SK-N-SH (cell line): ENCODE results near the gene MILR1. TPM values are rescaled to one million over a fixed set of nuclear protein-coding genes. Genes with fewer than 3 reads are reported as not detected.
A peak's percentile ranks its signal among the peaks of the same experiment; 100 is the strongest.

ENCODE experiments used
- CTCF ChIA-PET: fragments of 300-600, 350-600 bp; formaldehyde crosslinking; extraction: SDS; loops from one replicate; lab custom pipeline; 2021; lab: Yijun Ruan, JAX
- POLR2A ChIA-PET: fragments of 350-600 bp; sonication (Branson Sonifier 250); formaldehyde crosslinking; extraction: SDS; loops from one replicate; lab custom pipeline; 2020; ENCODE audit warnings: antibody characterized with exemption, inconsistent platforms; lab: Yijun Ruan, JAX
- DNase-seq: peaks from one replicate; pipeline ENCODE4 v3.0.0; 2012
- H2AFZ ChIP-seq: fragments of 200-600 bp; sonication (generic); 2 replicates; pipeline ENCODE4 v1.8.1; 2016; ENCODE audit warnings: antibody characterized with exemption, mild to moderate bottlenecking, low read depth
- H3F3A ChIP-seq: fragments of 200-600 bp; sonication (generic); replicated peaks from 2 replicates; pipeline ENCODE3; 2016; ENCODE audit warnings: antibody characterized with exemption, mild to moderate bottlenecking; ENCODE audit not compliant: insufficient read depth
- H3K27ac ChIP-seq, 2 experiments: fragments of 200-500 bp in 1 of 2; fragments of 200-600 bp in 1 of 2; sonication (Bioruptor generic) in 1 of 2; sonication (generic), shearing (Covaris generic) in 1 of 2; 2 replicates each; pipeline versions ENCODE4 v1.5.1 to v1.6.1; 2014 to 2016; ENCODE audit warnings: low read depth in 2 of 2, inconsistent platforms in 1 of 2, low read length in 1 of 2, mild to moderate bottlenecking in 1 of 2, mixed read lengths in 1 of 2
- H3K27me3 ChIP-seq: fragments of 200-600 bp; sonication (generic), shearing (Covaris generic); 2 replicates; pipeline ENCODE4 v1.6.1; 2016; ENCODE audit warnings: mixed run types; ENCODE audit not compliant: insufficient read depth
- H3K36me3 ChIP-seq, 2 experiments: fragments of 200-500 bp in 1 of 2; fragments of 200-600 bp in 1 of 2; sonication (Bioruptor generic) in 1 of 2; sonication (generic) in 1 of 2; replicated peaks in 1 of 2; 2 replicates each; pipeline versions ENCODE3 to v1.5.1; 2014 to 2016; ENCODE audit warnings: low read length in 1 of 2, mild to moderate bottlenecking in 1 of 2; ENCODE audit not compliant: insufficient read depth in 2 of 2, control insufficient read depth in 1 of 2
- H3K4me1 ChIP-seq, 2 experiments: fragments of 200-500 bp in 1 of 2; fragments of 200-600 bp in 1 of 2; sonication (Bioruptor generic) in 1 of 2; sonication (generic), shearing (Covaris generic) in 1 of 2; 2 replicates each; pipeline versions ENCODE4 v1.5.1 to v1.6.1; 2014 to 2016; ENCODE audit warnings: low read depth in 1 of 2, low read length in 1 of 2, mixed run types in 1 of 2; ENCODE audit not compliant: insufficient read depth in 2 of 2, control insufficient read depth in 1 of 2
- H3K4me2 ChIP-seq: fragments of 200-600 bp; sonication (generic), shearing (Covaris generic); 2 replicates; pipeline ENCODE4 v1.6.1; 2017; ENCODE audit warnings: mixed run types
- H3K4me3 ChIP-seq, 2 experiments: fragments of 200-500 bp in 1 of 2; fragments of 200-600 bp in 1 of 2; sonication (Bioruptor generic) in 1 of 2; sonication (generic), shearing (Covaris generic) in 1 of 2; 2 replicates each; pipeline versions ENCODE4 v1.5.1 to v1.8.1; 2014 to 2016; ENCODE audit warnings: low read depth in 2 of 2, inconsistent platforms in 1 of 2, low read length in 1 of 2, mild to moderate bottlenecking in 1 of 2, mixed read lengths in 1 of 2, moderate library complexity in 1 of 2
- H3K79me2 ChIP-seq: fragments of 200-600 bp; sonication (generic); 2 replicates; pipeline ENCODE4 v1.8.1; 2017; ENCODE audit warnings: mild to moderate bottlenecking; ENCODE audit not compliant: insufficient read depth
- H3K9ac ChIP-seq: fragments of 200-600 bp; sonication (generic); 2 replicates; pipeline ENCODE4 v1.6.1; 2017; ENCODE audit warnings: mixed run types
- H3K9me2 ChIP-seq: fragments of 200-600 bp; sonication (generic); 2 replicates; pipeline ENCODE4 v1.6.1; 2017; ENCODE audit warnings: mixed run types
- H3K9me3 ChIP-seq: fragments of 200-600 bp; sonication (generic); 2 replicates; pipeline ENCODE4 v1.6.1; 2017; ENCODE audit warnings: mixed run types, mild to moderate bottlenecking, moderate library complexity
- H4K20me1 ChIP-seq: fragments of 200-600 bp; sonication (generic); 2 replicates; pipeline ENCODE4 v1.6.1; 2017; ENCODE audit warnings: mild to moderate bottlenecking, mixed run types; ENCODE audit not compliant: insufficient read depth
- CHD2 ChIP-seq: fragments of 150-350 bp; IDR thresholded peaks from 2 replicates; pipeline ENCODE4 v1.6.1; 2018; ENCODE audit warnings: low read length; ENCODE audit not compliant: partially characterized antibody
- EP300 ChIP-seq, 2 experiments: IDR thresholded peaks; 2 replicates each; pipeline versions ENCODE4 v1.4.0 to v1.6.1; 2012; ENCODE audit warnings: borderline replicate concordance in 1 of 2, low read depth in 1 of 2, low read length in 1 of 2
- FOSL2 ChIP-seq: IDR thresholded peaks from 2 replicates; pipeline ENCODE4 v1.4.0; 2012; ENCODE audit warnings: low read depth, mild to moderate bottlenecking, moderate library complexity, borderline replicate concordance
- FOXM1 ChIP-seq: IDR thresholded peaks from 2 replicates; pipeline ENCODE4 v1.4.0; 2012; ENCODE audit warnings: low read depth, mild to moderate bottlenecking
- GABPA ChIP-seq: IDR thresholded peaks from 2 replicates; pipeline ENCODE4 v1.4.0; 2012; ENCODE audit warnings: low read depth, mild to moderate bottlenecking
- GATA2 ChIP-seq: sonication (generic); formaldehyde crosslinking; IDR thresholded peaks from 2 replicates; pipeline ENCODE4 v1.5.0; 2020; ENCODE audit warnings: mild to moderate bottlenecking, missing genetic modification reagents
- MAX ChIP-seq: IDR thresholded peaks from 2 replicates; pipeline ENCODE4 v1.4.0; 2012; ENCODE audit warnings: low read depth
- MEF2A ChIP-seq: IDR thresholded peaks from 2 replicates; pipeline ENCODE4 v1.4.0; 2012; ENCODE audit warnings: low read depth, borderline replicate concordance
- MXI1 ChIP-seq: IDR thresholded peaks from 2 replicates; pipeline ENCODE4 v1.6.1; 2012; ENCODE audit warnings: mild to moderate bottlenecking, low read depth, low read length, improper control_type of control experiment
- NRF1 ChIP-seq: IDR thresholded peaks from 2 replicates; pipeline ENCODE4 v1.6.1; 2012; ENCODE audit warnings: low read depth, mild to moderate bottlenecking, low read length
- POLR2AphosphoS5 ChIP-seq: IDR thresholded peaks from 2 replicates; pipeline ENCODE4 v1.6.1; 2012; ENCODE audit warnings: low read depth, low read length
- RAD21 ChIP-seq: IDR thresholded peaks from 2 replicates; pipeline ENCODE4 v1.6.1; 2012; ENCODE audit warnings: mild to moderate bottlenecking, low read length
- RCOR1 ChIP-seq: fragments of 150-350 bp; IDR thresholded peaks from 2 replicates; pipeline ENCODE4 v1.6.1; 2017; ENCODE audit warnings: antibody characterized with exemption, low read length
- RFX5 ChIP-seq: IDR thresholded peaks from 2 replicates; pipeline ENCODE4 v1.6.1; 2012; ENCODE audit warnings: mild to moderate bottlenecking, improper control_type of control experiment, low read length
- WGBS: methylation state at CpG from one replicate; pipeline ENCODE4 v1.1.6; 2017; ENCODE audit warnings: low lambda C conversion rate; 5-methylcytosine and 5-hydroxymethylcytosine counted together
- polyA plus RNA-seq, 3 experiments: library from polyadenylated mRNA; depleted of rRNA; stranded (reverse); fragments of >200 nt; gene quantifications; 2 replicates each; pipeline ENCODE4 v1.2.3, GENCODE V29; 2012

The MILR1 gene
- polyA plus RNA-seq, 1 of the 3 experiments (the other 2 are of a cell fraction): 4.9 TPM

GRCh38 chr17:64424324-64424849 lies 24.5 kb upstream of the MILR1 start:
- Histone ChIP-seq H3K4me1 (peaks cover 0 to 8% of the 10 kb centered on the region in 2 experiments; a peak in 1 of 4 replicates), H3K4me3 (no peak overlapping the region), H4K20me1 (no peaks in the 10 kb centered on the region), H2AFZ (peak overlapping the region; percentile 61), H3K36me3 (no peaks in the 10 kb centered on the region), H3K9ac (no peak overlapping the region), H3K9me2 (no peaks in the 10 kb centered on the region), H3K27ac (no peak overlapping the region), H3K27me3 (no peaks in the 10 kb centered on the region), H3K4me2 (no peak overlapping the region), H3K79me2 (no peaks in the 10 kb centered on the region), H3K9me3 (no peaks in the 10 kb centered on the region), H3F3A (no peaks in the 10 kb centered on the region)
- no peak for TF ChIP-seq RAD21
- ChIA-PET CTCF (interaction anchor here (1.0 to 15.5 kb wide), 5 partner anchors 46 to 158 kb away, joined by 3 to 501 read pairs (median 3); partner anchors contain the start of gene POLG2), POLR2A (no interaction called here)
- 19% methylated on average over 1 of the region's 1 CpG for WGBS
- DNase-seq: no peak

- WGBS: 83% methylated on average over 3 of the region's 3 CpGs
- Histone ChIP-seq H3K79me2 (no peaks in the 10 kb centered on the region), H3K9me2 (no peaks in the 10 kb centered on the region), H3K27ac (no peak overlapping the region), H3K4me2 (no peak overlapping the region), H3F3A (no peaks in the 10 kb centered on the region), H4K20me1 (no peaks in the 10 kb centered on the region), H3K27me3 (no peaks in the 10 kb centered on the region), H3K4me3 (no peak overlapping the region), H3K4me1 (peaks cover 0 to 8% of the 10 kb centered on the region in 2 experiments; a peak in 1 of 4 replicates), H3K9me3 (no peaks in the 10 kb centered on the region), H3K36me3 (no peaks in the 10 kb centered on the region), H2AFZ (no peak overlapping the region), H3K9ac (no peak overlapping the region)
- TF ChIP-seq MEF2A: no peak
- TF ChIP-seq GATA2 (CRISPR knock-in tag): no peak
- no peak for TF ChIP-seq FOXM1
- TF ChIP-seq CHD2: no peak
- no peak for TF ChIP-seq MXI1
- no peak for TF ChIP-seq POLR2AphosphoS5
- no peak for TF ChIP-seq EP300 (IDR thresholded peaks at IDR 0.05; ENCODE audit: borderline replicate concordance in 1 of 2, low read depth in 1 of 2, low read length in 1 of 2)
- no peak for TF ChIP-seq RCOR1
- no peak for TF ChIP-seq NRF1
- no peak for TF ChIP-seq MAX
- no peak for TF ChIP-seq RFX5
- no peak for TF ChIP-seq GABPA
- no peak for TF ChIP-seq FOSL2
- POLR2A ChIA-PET: interaction anchor here (0.7 kb wide), 1 partner anchor 24 kb away, joined by 4 read pairs; no protein-coding TSS in a partner anchor
- CTCF ChIA-PET: interaction anchor here (1.3 to 15.5 kb wide), 4 partner anchors 45 to 113 kb away, joined by 3 to 501 read pairs (median 3); partner anchors contain the start of gene POLG2
- no peak for DNase-seq
Measured at GRCh38 chr17:64425191-64425590, 23.7 kb upstream of the MILR1 start.
